NCI-H748 treated with DMSO at 0.1 percent for 48 hours (cell line): Measurements from ENCODE around the gene ADAMTSL5.

Experiments
- DNase-seq: peaks from one replicate; lab custom pipeline; 2025; lab: John Stamatoyannopoulos, UW

ADAMTSL5 gene

GRCh38 chr19:1467215-1467489, 45.7 kb downstream of the ADAMTSL5 start:
- DNase-seq = no peak

- no peak for DNase-seq
Measured at GRCh38 chr19:1466461-1467214, 46.2 kb downstream of the ADAMTSL5 start.

GRCh38 chr19:1466018-1466460, 46.8 kb downstream of the ADAMTSL5 start:
- no peak for DNase-seq

- DNase-seq = no peak
Measured at GRCh38 chr19:1465191-1466016, 47.4 kb downstream of the ADAMTSL5 start.

GRCh38 chr19:1461862-1462261, 51.0 kb downstream of the ADAMTSL5 start:
- no peak for DNase-seq

- no peak for DNase-seq
Measured at GRCh38 chr19:1460033-1460995, 52.5 kb downstream of the ADAMTSL5 start.

- no peak for DNase-seq
Measured at GRCh38 chr19:1459479-1459878, 53.3 kb downstream of the ADAMTSL5 start.

- DNase-seq = no peak
Measured at GRCh38 chr19:1457892-1458291, 54.9 kb downstream of the ADAMTSL5 start.

GRCh38 chr19:1457031-1457739, 55.6 kb downstream of the ADAMTSL5 start:
- no peak for DNase-seq

- no peak for DNase-seq
Measured at GRCh38 chr19:1456121-1456900, 56.5 kb downstream of the ADAMTSL5 start.

GRCh38 chr19:1455336-1456120, 57.3 kb downstream of the ADAMTSL5 start:
- no peak for DNase-seq
